Measurements from ENCODE around the gene KCNQ1. TPM values are rescaled to one million over a fixed set of nuclear protein-coding genes. Genes with fewer than 3 reads are reported as not detected.

Gene KCNQ1
- total RNA-seq, 1 experiment from 2014 or later, result 2.3 TPM

DNA sequence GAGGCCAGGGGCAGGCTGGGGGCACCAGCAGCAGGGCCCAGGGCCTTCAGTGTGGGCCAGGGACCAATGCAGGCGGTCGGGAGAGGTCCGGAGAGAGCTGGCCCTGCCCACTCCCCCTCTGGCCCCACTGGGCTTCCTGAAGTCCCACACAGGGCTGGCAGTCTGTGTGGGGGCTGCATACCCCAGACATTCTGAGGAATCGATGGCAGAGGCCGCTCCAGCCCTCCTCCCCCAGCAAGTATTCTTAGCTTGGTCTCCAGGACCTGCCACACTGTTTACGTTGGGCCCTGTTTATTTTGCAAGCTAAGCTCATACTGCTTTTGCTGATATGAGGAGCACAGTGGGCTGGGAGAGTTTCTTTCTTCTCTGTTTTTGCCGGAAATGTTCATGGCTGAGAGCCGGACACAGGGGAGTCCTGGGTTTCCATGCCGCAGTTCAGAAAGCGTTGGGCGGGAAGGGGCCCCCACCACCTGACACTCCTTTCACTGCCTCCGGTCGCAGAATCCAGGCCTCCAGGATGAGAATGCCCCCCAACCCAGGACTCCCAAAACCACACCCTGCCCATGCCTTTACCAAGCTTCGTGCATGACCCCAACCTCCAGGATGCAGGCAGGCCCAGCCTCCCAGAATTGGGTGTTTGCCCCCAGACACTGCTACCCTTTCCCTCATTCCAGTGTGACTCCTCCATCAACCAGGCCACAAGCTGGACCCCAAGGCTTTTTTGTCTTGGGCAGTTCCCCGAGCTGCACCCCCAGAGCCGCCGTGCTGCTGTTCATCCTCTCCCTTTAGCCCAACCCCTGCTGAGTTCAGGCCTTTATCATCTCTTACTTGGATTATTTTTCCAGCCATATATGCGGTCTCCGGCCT, 336.8 kb downstream of the KCNQ1 start:
- Histone ChIP-seq H3K14ac (ENCODE audit: insufficient read depth, low read length) (no peak overlapping the region), H2BK5ac (ENCODE audit: insufficient read length, low read length) (no peak overlapping the region), H3K4ac (ENCODE audit: low read depth, low read length) (no peak overlapping the region), H4K5ac (ENCODE audit: insufficient read length, low read depth, low read length) (no peak overlapping the region), H3K79me1 (ENCODE audit: insufficient read depth, low read depth, low read length, poor library complexity, severe bottlenecking) (no peaks in the 10 kb centered on the region), H3K27ac (ENCODE audit: insufficient read length, low read depth, low read length) (no peak overlapping the region), H2BK120ac (ENCODE audit: low read depth, low read length, poor library complexity, severe bottlenecking) (no peak overlapping the region), H3K18ac (ENCODE audit: insufficient read length, low read depth, low read length) (no peak overlapping the region), H3K9me3 (ENCODE audit: control insufficient read depth, low read depth, low read length) (no peaks in the 10 kb centered on the region), H3K23me2 (ENCODE audit: insufficient read length, low read depth, low read length, poor library complexity, severe bottlenecking) (no peaks in the 10 kb centered on the region), H4K20me1 (ENCODE audit: control insufficient read depth, insufficient read depth, insufficient read length) (no peaks in the 10 kb centered on the region), H2BK20ac (ENCODE audit: low read depth, low read length, poor library complexity, severe bottlenecking) (no peak overlapping the region), H4K91ac (ENCODE audit: insufficient read length, low read depth, low read length) (no peak overlapping the region), H2AFZ (ENCODE audit: low read length) (no peak overlapping the region), H3K4me2 (ENCODE audit: insufficient read depth, insufficient read length, low read length) (no peak overlapping the region), H2BK12ac (ENCODE audit: insufficient read length, low read depth, low read length) (no peak overlapping the region), H3K9ac (ENCODE audit: extremely low read depth, insufficient read length, low read length) (no peak overlapping the region), H4K8ac (replicated peaks; ENCODE audit: insufficient read length, low read depth, low read length) (no peak overlapping the region), H2BK15ac (ENCODE audit: low read depth, low read length) (no peak overlapping the region), H2AK5ac (ENCODE audit: insufficient read length, low read length) (no peak overlapping the region), H3K23ac (ENCODE audit: insufficient read length, low read depth, low read length) (no peak overlapping the region), H3K4me1 (ENCODE audit: insufficient read depth, low read length) (no peaks in the 10 kb centered on the region), H3K27me3 (ENCODE audit: insufficient read depth, low read length) (no peaks in the 10 kb centered on the region), H3K79me2 (ENCODE audit: insufficient read depth, low read length) (no peaks in the 10 kb centered on the region), H3T11ph (ENCODE audit: low read length) (no peak overlapping the region), H3K56ac (ENCODE audit: insufficient read length, low read depth, low read length) (no peak overlapping the region)
- H3K9me3 Mint-ChIP-seq, result peaks cover 15 to 17% of the 10 kb centered on the region in 2 experiments
- WGBS (ENCODE audit: extremely low coverage, insufficient read length, low lambda C conversion rate), result no CpG with 5 or more reads among the region's 19 CpGs
- H3K4me3 Mint-ChIP-seq, result peak overlapping the region in 1 of 2 experiments; percentile 7; a peak in 1 of 5 replicates
- H3K27ac Mint-ChIP-seq, result no peak overlapping the region; a peak in 1 of 7 replicates
- TF ChIP-seq CTCF (conservative IDR thresholded peaks at IDR 0.05), result no peak
- DNase-seq, result no peak
- H3K36me3 Mint-ChIP-seq (ENCODE audit: insufficient read depth in 1 of 3, low read depth in 3 of 3), result peaks cover under 1 to 11% (median 5%) of the 10 kb centered on the region in 3 experiments; a peak in 4 of 7 replicates
- H3K27me3 Mint-ChIP-seq (ENCODE audit: low read depth), result peaks cover 45% of the 10 kb centered on the region
- H3K4me1 Mint-ChIP-seq, result peaks cover 11 to 21% of the 10 kb centered on the region in 2 experiments

Measured in H9 (cell line).